Testis (tissue), 3 donors: ENCODE results near the gene DRICH1. TPM values are rescaled to one million over a fixed set of nuclear protein-coding genes. Genes with fewer than 3 reads are reported as not detected.
"Not testable (repeated sequence)": the region's sequence is repeated elsewhere in the genome, so short reads cannot be mapped to it uniquely, and the experiment has no call there.

ENCODE experiments used
- DNase-seq: peaks from one replicate; pipeline ENCODE4 v3.0.0-alpha.2; 2019
- H3K27ac ChIP-seq, 2 donors: fragments of 200-600 bp; sonication (generic); one replicate each; pipeline ENCODE4 v1.5.1; 2019
- H3K27me3 ChIP-seq: fragments of 200-600 bp; sonication (generic); one replicate; pipeline ENCODE4 v1.5.1; 2019
- H3K36me3 ChIP-seq: fragments of 200-600 bp; sonication (generic); one replicate; pipeline ENCODE4 v1.5.1; 2017; ENCODE audit warnings: low read depth; ENCODE audit errors: missing control alignments
- H3K4me1 ChIP-seq: fragments of 200-600 bp; sonication (generic); one replicate; pipeline ENCODE4 v1.5.1; 2019
- H3K4me3 ChIP-seq, 2 donors: fragments of 200-600 bp; sonication (generic); one replicate each; pipeline ENCODE4 v1.5.1; 2017 to 2019
- H3K9me3 ChIP-seq: fragments of 200-600 bp; sonication (generic); one replicate; pipeline ENCODE4 v1.5.1; 2017
- CTCF ChIP-seq, 3 experiments: fragments of 450-650 bp in 2 of 3; fragments of 200-600 bp in 1 of 3; sonication (generic) in 1 of 3; IDR thresholded peaks; one replicate each; pipeline ENCODE4 v1.5.1; 2016 to 2019; ENCODE audit warnings: antibody characterized with exemption in 3 of 3, mild to moderate bottlenecking in 2 of 3, moderate library complexity in 1 of 3
- POLR2A ChIP-seq: fragments of 450-650 bp; IDR thresholded peaks from one replicate; pipeline ENCODE4 v1.6.1; 2017; ENCODE audit warnings: antibody characterized with exemption, mild to moderate bottlenecking, moderate library complexity
- WGBS, 2 donors: methylation state at CpG; one replicate each; pipeline ENCODE4 v1.1.5; 2018; 5-methylcytosine and 5-hydroxymethylcytosine counted together
- intact Hi-C: fragments of 100-400 bp; cut with DNase I; formaldehyde crosslinking; loops from one replicate; pipeline ENCODE4 v1.15.1; 2023; ENCODE audit warnings: low total_unique reads
- polyA plus RNA-seq: library from polyadenylated mRNA; stranded (reverse); fragments of 350-450 nt; fragmentation: Illumina TruSeq; extraction: RNeasy Lipid Tissue Mini Kit (QIAGEN cat#74804); gene quantifications from one replicate; pipeline ENCODE4 v1.2.3, GENCODE V29; 2014; ENCODE audit warnings: low read depth, low replicate concordance; ENCODE audit not compliant: insufficient read depth
- total RNA-seq, 2 donors: library from RNA; depleted of rRNA; stranded (reverse); fragments of >200 nt; gene quantifications; one replicate each; pipeline ENCODE4 v1.2.3, GENCODE V29; 2016

Gene DRICH1
- total and polyA plus RNA-seq, 3 donors from 2014 or later = 16.4 to 68.4 (median 44.2) TPM

GRCh38 chr22:23638611-23639010 lies 6.5 kb upstream of the DRICH1 start:
- TF ChIP-seq CTCF (IDR thresholded peaks at IDR 0.05) (no peak), POLR2A (no peak)
- intact Hi-C loops = no loop called here
- 90 to 96% methylated on average over 8 to 12 of the region's 12 CpGs for WGBS, 2 donors
- Histone ChIP-seq H3K36me3 (no peaks in the 10 kb centered on the region), H3K27ac (no peak overlapping the region), H3K27me3 (no peaks in the 10 kb centered on the region), H3K4me1 (no peaks in the 10 kb centered on the region), H3K9me3 (no peaks in the 10 kb centered on the region), H3K4me3 (no peak overlapping the region)
- no peak for DNase-seq

DNA sequence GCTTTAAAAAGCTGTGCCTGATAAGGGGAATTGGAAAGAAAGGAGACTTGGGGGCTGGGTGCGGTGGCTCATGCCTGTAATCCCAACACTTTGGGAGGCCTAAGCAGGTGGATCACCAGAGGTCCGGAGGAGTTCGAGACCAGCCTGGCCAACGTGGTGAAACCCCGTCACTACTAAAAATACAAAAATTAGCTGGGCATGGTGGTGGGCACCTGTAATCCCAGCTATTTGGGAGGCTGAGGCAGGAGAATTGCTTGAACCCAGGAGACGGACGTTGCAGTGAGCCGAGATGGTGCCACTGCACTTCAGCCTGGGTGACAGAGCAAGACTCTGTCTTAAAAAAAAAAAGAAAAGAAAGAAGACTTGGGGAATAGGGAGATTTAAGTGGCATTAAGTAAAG lies 3.2 kb upstream of the DRICH1 start:
- 90 to 97% methylated on average over 8 of the region's 8 CpGs for WGBS, 2 donors
- H3K36me3 ChIP-seq, intact Hi-C loops, H3K27me3 ChIP-seq, H3K4me1 ChIP-seq, DNase-seq, H3K4me3 ChIP-seq, H3K27ac ChIP-seq, H3K9me3 ChIP-seq: not testable (repeated sequence)

- 86 to 90% methylated on average over 6 of the region's 6 CpGs for WGBS, 2 donors
- H3K27me3 ChIP-seq, H3K9me3 ChIP-seq, H3K27ac ChIP-seq, DNase-seq, H3K4me3 ChIP-seq, intact Hi-C loops, H3K36me3 ChIP-seq, H3K4me1 ChIP-seq: not testable (repeated sequence)
Measured at GRCh38 chr22:23628056-23628743, 3.9 kb downstream of the DRICH1 start.

- intact Hi-C loops, H3K27me3 ChIP-seq, H3K27ac ChIP-seq, H3K36me3 ChIP-seq, H3K4me1 ChIP-seq, H3K4me3 ChIP-seq, H3K9me3 ChIP-seq: not testable (repeated sequence)
- DNase-seq = peak; percentile 69
- TF ChIP-seq CTCF (IDR thresholded peaks at IDR 0.05) = peak in 2 of 3 experiments; percentile 13
- WGBS, 2 donors = 84 to 96% methylated on average over 2 to 3 of the region's 3 CpGs
Measured at GRCh38 chr22:23627401-23628055, 4.6 kb downstream of the DRICH1 start.

GRCh38 chr22:23626286-23626975 lies 5.7 kb downstream of the DRICH1 start:
- Histone ChIP-seq H3K36me3 (no peaks in the 10 kb centered on the region), H3K9me3 (no peaks in the 10 kb centered on the region), H3K4me1 (no peaks in the 10 kb centered on the region), H3K4me3 (no peak overlapping the region), H3K27me3 (no peaks in the 10 kb centered on the region), H3K27ac (no peak overlapping the region)
- 94 to 96% methylated on average over 2 of the region's 2 CpGs for WGBS, 2 donors
- DNase-seq = no peak
- TF ChIP-seq CTCF (IDR thresholded peaks at IDR 0.05) (no peak), POLR2A (no peak)
- intact Hi-C loops = no loop called here
